ENCODE results near the gene PCGF5. TPM values are rescaled to one million over a fixed set of nuclear protein-coding genes. Genes with fewer than 3 reads are reported as not detected.

PCGF5 gene
- total RNA-seq, 1 experiment from 2014 or later: 12.0 TPM

GRCh38 chr10:91309711-91310110, 89.2 kb downstream of the PCGF5 start:
- no peak for TF ChIP-seq CTCF (IDR thresholded peaks at IDR 0.05; ENCODE audit: insufficient read depth in 1 of 2, low read depth in 1 of 2, low read length in 1 of 2, severe bottlenecking in 1 of 2, unreplicated experiment in 1 of 2)
- intact Hi-C loops (cut with micrococcal nuclease; ENCODE audit: unreplicated experiment): no loop called here
- Mint-ChIP-seq H3K4me3 (ENCODE audit: unreplicated experiment) (no peak overlapping the region), H3K36me3 (ENCODE audit: insufficient read depth, unreplicated experiment) (no peaks in the 10 kb centered on the region), H3K9me3 (ENCODE audit: unreplicated experiment) (no peaks in the 10 kb centered on the region), H3K4me1 (ENCODE audit: low read depth, unreplicated experiment) (no peaks in the 10 kb centered on the region), H3K27ac (ENCODE audit: unreplicated experiment) (no peak overlapping the region), H3K27me3 (ENCODE audit: insufficient read depth, unreplicated experiment) (peaks cover 10% of the 10 kb centered on the region)
- DNase-seq: no peak
- no peaks in the 10 kb centered on the region for H3K9me3 ChIP-seq
- no TSS peak for BruUV-seq (replicated peaks)
- no peak overlapping the region for H3K4me3 ChIP-seq (ENCODE audit: low read depth, low read length)
- POLR2A ChIA-PET: no interaction called here
- CTCF ChIA-PET: no interaction called here
- H3K27me3 ChIP-seq (replicated peaks; ENCODE audit: control insufficient read depth, insufficient read depth, low read length): no peaks in the 10 kb centered on the region
- no peaks in the 10 kb centered on the region for H3K36me3 ChIP-seq (ENCODE audit: control insufficient read depth, insufficient read depth, low read length)
- H3K4me1 ChIP-seq: no peaks in the 10 kb centered on the region

- Mint-ChIP-seq H3K27ac (ENCODE audit: unreplicated experiment) (no peak overlapping the region), H3K27me3 (ENCODE audit: insufficient read depth, unreplicated experiment) (peaks cover 10% of the 10 kb centered on the region), H3K9me3 (ENCODE audit: unreplicated experiment) (no peaks in the 10 kb centered on the region), H3K4me1 (ENCODE audit: low read depth, unreplicated experiment) (no peaks in the 10 kb centered on the region), H3K36me3 (ENCODE audit: insufficient read depth, unreplicated experiment) (no peaks in the 10 kb centered on the region), H3K4me3 (ENCODE audit: unreplicated experiment) (no peak overlapping the region)
- TF ChIP-seq CTCF (IDR thresholded peaks at IDR 0.05; ENCODE audit: insufficient read depth in 1 of 2, low read depth in 1 of 2, low read length in 1 of 2, severe bottlenecking in 1 of 2, unreplicated experiment in 1 of 2): no peak
- Histone ChIP-seq H3K4me3 (ENCODE audit: low read depth, low read length) (no peak overlapping the region), H3K9me3 (no peaks in the 10 kb centered on the region), H3K27me3 (replicated peaks; ENCODE audit: control insufficient read depth, insufficient read depth, low read length) (no peaks in the 10 kb centered on the region), H3K36me3 (ENCODE audit: control insufficient read depth, insufficient read depth, low read length) (no peaks in the 10 kb centered on the region), H3K4me1 (no peaks in the 10 kb centered on the region)
- ChIA-PET CTCF (no interaction called here), POLR2A (no interaction called here)
- intact Hi-C loops (cut with micrococcal nuclease; ENCODE audit: unreplicated experiment): no loop called here
- no peak for DNase-seq
- BruUV-seq (replicated peaks): no TSS peak
Measured at GRCh38 chr10:91311601-91312381, 91.3 kb downstream of the PCGF5 start.

GRCh38 chr10:91312382-91312733, 91.9 kb downstream of the PCGF5 start:
- H3K27me3 Mint-ChIP-seq (ENCODE audit: insufficient read depth, unreplicated experiment): peaks cover 10% of the 10 kb centered on the region
- POLR2A ChIA-PET: no interaction called here
- CTCF ChIA-PET: no interaction called here
- Histone ChIP-seq H3K36me3 (ENCODE audit: control insufficient read depth, insufficient read depth, low read length) (no peaks in the 10 kb centered on the region), H3K27me3 (replicated peaks; ENCODE audit: control insufficient read depth, insufficient read depth, low read length) (no peaks in the 10 kb centered on the region), H3K9me3 (no peaks in the 10 kb centered on the region), H3K4me1 (no peaks in the 10 kb centered on the region), H3K4me3 (ENCODE audit: low read depth, low read length) (no peak overlapping the region)
- intact Hi-C loops (cut with micrococcal nuclease; ENCODE audit: unreplicated experiment): no loop called here
- no peak for DNase-seq
- BruUV-seq (replicated peaks): no TSS peak
- no peak overlapping the region for H3K4me3 Mint-ChIP-seq (ENCODE audit: unreplicated experiment)
- H3K9me3 Mint-ChIP-seq (ENCODE audit: unreplicated experiment): no peaks in the 10 kb centered on the region
- H3K27ac Mint-ChIP-seq (ENCODE audit: unreplicated experiment): no peak overlapping the region
- no peaks in the 10 kb centered on the region for H3K36me3 Mint-ChIP-seq (ENCODE audit: insufficient read depth, unreplicated experiment)
- no peak for TF ChIP-seq CTCF (IDR thresholded peaks at IDR 0.05; ENCODE audit: insufficient read depth in 1 of 2, low read depth in 1 of 2, low read length in 1 of 2, severe bottlenecking in 1 of 2, unreplicated experiment in 1 of 2)
- no peaks in the 10 kb centered on the region for H3K4me1 Mint-ChIP-seq (ENCODE audit: low read depth, unreplicated experiment)
